ENCODE results near the gene SOX10. TPM values are rescaled to one million over a fixed set of nuclear protein-coding genes. Genes with fewer than 3 reads are reported as not detected.

SOX10 gene
- not detected in 2 replicates for total RNA-seq

GRCh38 chr22:37983860-37984791, at the start of gene SOX10:
Gene SOX10 (minus strand): TSS chr22:37984555. CDS start chr22:37983784, 771 bp downstream.

GRCh38 chr22:37953437-37954179, 30.7 kb downstream of the SOX10 start, which contains the start of the genes C22orf23 and POLR2F:
Gene C22orf23 (minus strand): TSS chr22:37953601. CDS start chr22:37953149, 452 bp downstream.
Gene POLR2F (plus strand): TSS chr22:37953699. CDS start chr22:37953788, 89 bp downstream.

Other genes starting within 250 kb of the SOX10 start
- gene GCAT, start 176.6 kb downstream of the SOX10 start, total RNA-seq, result 26.2 and 42.1 TPM in 2 replicates
- gene GALR3, start 161.2 kb downstream of the SOX10 start, total RNA-seq, result 0.62 TPM in 1 of 2 replicates, not detected in the other
- 29.6 and 39.3 TPM in 2 replicates for gene ANKRD54, start 140.2 kb downstream of the SOX10 start, total RNA-seq
- 351 and 413 TPM in 2 replicates for gene EIF3L, start 135.1 kb downstream of the SOX10 start, total RNA-seq
- 24.8 and 26.9 TPM in 2 replicates for gene MICALL1, start 78.3 kb downstream of the SOX10 start, total RNA-seq
- 0.12 and 0.49 TPM in 2 replicates for gene C22orf23, start 31.0 kb downstream of the SOX10 start, total RNA-seq
- gene POLR2F, start 30.9 kb downstream of the SOX10 start, total RNA-seq, result 65.2 and 110 TPM in 2 replicates
- 6.1 and 12.9 TPM in 2 replicates for gene PICK1, start 72.8 kb upstream of the SOX10 start, total RNA-seq
- 0.34 and 0.62 TPM in 2 replicates for gene SLC16A8, start 99.6 kb upstream of the SOX10 start, total RNA-seq
- 3.1 and 3.4 TPM in 2 replicates for gene BAIAP2L2, start 126.1 kb upstream of the SOX10 start, total RNA-seq
- gene PLA2G6, start 197.3 kb upstream of the SOX10 start, total RNA-seq, result 12.3 and 18.7 TPM in 2 replicates
- 10.5 and 14.5 TPM in 2 replicates for gene MAFF, start 217.4 kb upstream of the SOX10 start, total RNA-seq